Measurements from ENCODE around the gene SLIT1.

Gene SLIT1

DNA sequence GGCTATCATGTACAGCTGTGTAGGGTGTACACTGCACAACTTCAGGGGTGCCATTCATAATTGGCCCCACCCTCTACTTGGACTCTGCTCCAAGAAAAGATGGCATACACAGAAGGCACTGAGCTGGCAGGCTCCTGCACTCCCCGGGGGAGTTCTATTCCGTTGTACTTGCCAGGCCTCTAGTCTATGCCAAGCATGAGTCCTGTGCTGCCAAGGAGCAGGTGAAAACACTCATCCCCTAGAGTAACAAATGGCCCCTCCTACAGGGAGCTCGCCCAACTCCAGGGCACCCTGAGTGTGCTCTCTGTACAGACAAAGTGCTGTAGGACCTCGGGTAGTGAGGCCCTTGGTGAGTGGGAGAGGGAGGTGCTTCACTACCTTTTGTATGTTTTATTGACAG lies 127.2 kb downstream of the SLIT1 start:
- H3K4me1 ChIP-seq (ENCODE audit: control insufficient read depth, insufficient read depth, low read length) = no peaks in the 10 kb centered on the region
- peaks cover 35% of the 10 kb centered on the region for H3K27me3 ChIP-seq (ENCODE audit: control insufficient read depth, insufficient read depth, low read length)
- no peak overlapping the region for H3K4me3 ChIP-seq (ENCODE audit: low read length)
- H3K36me3 ChIP-seq (ENCODE audit: insufficient read depth, low read length) = no peaks in the 10 kb centered on the region
- no peak overlapping the region for H3K4me2 ChIP-seq (ENCODE audit: low read length)
- no peak overlapping the region for H3K9ac ChIP-seq (ENCODE audit: low read depth, low read length)
- no peaks in the 10 kb centered on the region for H3K9me3 ChIP-seq (replicated peaks; ENCODE audit: low read length)

DNA sequence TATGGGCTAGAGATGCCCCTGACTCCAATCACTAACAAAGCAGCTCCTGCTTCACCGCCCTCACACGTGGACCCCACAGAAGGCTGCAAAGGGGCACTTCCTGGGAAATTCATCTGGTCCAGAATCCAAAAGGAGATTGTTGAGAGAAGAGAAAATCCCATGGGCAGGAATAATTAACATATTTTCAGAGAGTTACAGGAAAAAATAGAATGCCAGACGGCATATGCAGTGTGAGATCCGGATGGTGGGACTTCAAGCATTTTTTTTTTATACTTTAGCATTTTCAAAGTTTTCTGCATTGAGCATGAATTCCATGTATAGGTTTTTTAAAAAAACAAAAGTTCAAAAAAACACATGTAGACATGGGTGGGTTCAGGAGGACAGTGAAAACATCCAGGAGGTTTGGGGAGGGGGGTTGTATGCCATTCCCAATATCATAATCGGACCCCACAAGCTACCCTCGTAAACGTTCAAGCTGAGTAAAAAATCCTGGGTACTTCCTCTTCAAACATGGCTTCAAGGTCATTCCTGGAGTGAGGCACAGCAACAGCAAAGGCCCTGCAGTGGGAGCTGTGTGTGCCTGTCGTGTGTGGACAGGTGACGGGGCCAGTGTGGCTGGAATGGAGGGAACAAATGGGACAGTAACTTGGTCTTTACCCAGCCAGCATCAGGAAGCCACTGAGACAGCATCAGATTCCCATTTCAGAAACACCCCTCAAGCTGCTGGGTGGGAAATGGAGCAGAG lies 128.1 kb downstream of the SLIT1 start:
- H3K36me3 ChIP-seq (ENCODE audit: insufficient read depth, low read length) = no peaks in the 10 kb centered on the region
- H3K4me1 ChIP-seq (ENCODE audit: control insufficient read depth, insufficient read depth, low read length) = no peaks in the 10 kb centered on the region
- no peak overlapping the region for H3K9ac ChIP-seq (ENCODE audit: low read depth, low read length)
- H3K27me3 ChIP-seq (ENCODE audit: control insufficient read depth, insufficient read depth, low read length) = peaks cover 36% of the 10 kb centered on the region
- no peak overlapping the region for H3K4me3 ChIP-seq (ENCODE audit: low read length)
- H3K4me2 ChIP-seq (ENCODE audit: low read length) = no peak overlapping the region
- no peaks in the 10 kb centered on the region for H3K9me3 ChIP-seq (replicated peaks; ENCODE audit: low read length)

GRCh38 chr10:97056003-97056630 lies 129.6 kb downstream of the SLIT1 start:
- no peaks in the 10 kb centered on the region for H3K4me1 ChIP-seq (ENCODE audit: control insufficient read depth, insufficient read depth, low read length)
- no peaks in the 10 kb centered on the region for H3K36me3 ChIP-seq (ENCODE audit: insufficient read depth, low read length)
- H3K27me3 ChIP-seq (ENCODE audit: control insufficient read depth, insufficient read depth, low read length) = peaks cover 24% of the 10 kb centered on the region
- H3K4me3 ChIP-seq (ENCODE audit: low read length) = no peak overlapping the region
- no peak overlapping the region for H3K4me2 ChIP-seq (ENCODE audit: low read length)
- H3K9ac ChIP-seq (ENCODE audit: low read depth, low read length) = no peak overlapping the region
- no peaks in the 10 kb centered on the region for H3K9me3 ChIP-seq (replicated peaks; ENCODE audit: low read length)

- H3K4me1 ChIP-seq (ENCODE audit: control insufficient read depth, insufficient read depth, low read length) = no peaks in the 10 kb centered on the region
- H3K36me3 ChIP-seq (ENCODE audit: insufficient read depth, low read length) = no peaks in the 10 kb centered on the region
- H3K9me3 ChIP-seq (replicated peaks; ENCODE audit: low read length) = no peaks in the 10 kb centered on the region
- no peak overlapping the region for H3K9ac ChIP-seq (ENCODE audit: low read depth, low read length)
- no peak overlapping the region for H3K4me2 ChIP-seq (ENCODE audit: low read length)
- peaks cover 36% of the 10 kb centered on the region for H3K27me3 ChIP-seq (ENCODE audit: control insufficient read depth, insufficient read depth, low read length)
- H3K4me3 ChIP-seq (ENCODE audit: low read length) = no peak overlapping the region
Observed at GRCh38 chr10:97053276-97053675, 132.5 kb downstream of the SLIT1 start.

DNA sequence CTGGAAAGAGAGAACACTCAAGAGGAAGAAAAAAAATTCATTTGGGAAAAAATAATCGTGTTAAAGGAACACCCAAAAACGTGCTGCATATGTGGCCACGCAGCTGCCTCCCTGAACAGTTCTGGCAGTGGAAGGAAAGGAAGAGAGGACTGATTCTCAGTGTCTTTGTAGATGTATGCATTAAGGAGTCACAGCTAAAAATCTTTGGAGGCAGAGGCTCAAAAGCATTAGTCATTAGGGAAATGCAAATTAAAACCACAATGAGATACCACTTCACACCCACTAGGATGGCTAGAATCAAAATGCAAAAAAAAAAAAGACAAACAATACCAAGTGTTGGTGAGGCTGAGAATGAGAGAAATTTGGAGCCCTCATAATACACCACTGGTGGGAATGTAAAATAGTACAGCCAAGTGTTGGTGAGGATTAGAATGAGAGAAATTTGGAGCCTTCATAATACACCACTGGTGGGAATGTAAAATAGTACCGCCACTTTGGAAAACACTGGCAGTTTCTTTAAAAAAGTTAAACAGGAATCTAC lies 134.7 kb downstream of the SLIT1 start:
- H3K9ac ChIP-seq (ENCODE audit: low read depth, low read length) = no peak overlapping the region
- no peak overlapping the region for H3K4me2 ChIP-seq (ENCODE audit: low read length)
- no peaks in the 10 kb centered on the region for H3K9me3 ChIP-seq (replicated peaks; ENCODE audit: low read length)
- no peaks in the 10 kb centered on the region for H3K4me1 ChIP-seq (ENCODE audit: control insufficient read depth, insufficient read depth, low read length)
- no peak overlapping the region for H3K4me3 ChIP-seq (ENCODE audit: low read length)
- H3K36me3 ChIP-seq (ENCODE audit: insufficient read depth, low read length) = no peaks in the 10 kb centered on the region
- peaks cover 37% of the 10 kb centered on the region for H3K27me3 ChIP-seq (ENCODE audit: control insufficient read depth, insufficient read depth, low read length)

DNA sequence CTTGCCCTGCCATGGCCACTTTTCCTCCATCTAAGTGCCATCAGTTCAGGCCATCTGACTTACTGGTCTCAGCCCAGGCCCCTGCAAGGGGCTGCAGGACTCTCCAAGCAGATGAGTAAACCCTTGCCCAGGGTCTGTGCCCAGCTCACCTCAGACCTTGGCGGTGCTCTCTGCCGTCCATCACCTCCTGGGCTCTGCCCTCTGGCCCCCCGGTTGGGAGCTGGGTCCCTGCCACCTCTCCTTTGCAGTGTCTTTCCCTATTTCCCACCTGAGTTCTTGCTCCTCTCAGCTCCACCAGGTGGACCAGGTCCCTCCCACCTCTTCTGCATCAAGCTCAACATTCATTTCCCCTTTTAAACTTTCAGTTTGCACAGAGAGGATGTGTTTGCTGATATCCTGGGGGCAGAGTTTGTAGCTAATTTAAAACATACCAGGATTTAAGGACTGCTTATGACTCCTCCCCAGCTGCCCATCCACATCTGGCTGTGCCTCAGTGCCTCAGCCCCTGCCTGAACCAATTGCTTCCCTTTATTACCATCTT lies 135.5 kb downstream of the SLIT1 start:
- H3K36me3 ChIP-seq (ENCODE audit: insufficient read depth, low read length) = no peaks in the 10 kb centered on the region
- no peak overlapping the region for H3K9ac ChIP-seq (ENCODE audit: low read depth, low read length)
- peaks cover 39% of the 10 kb centered on the region for H3K27me3 ChIP-seq (ENCODE audit: control insufficient read depth, insufficient read depth, low read length)
- no peaks in the 10 kb centered on the region for H3K4me1 ChIP-seq (ENCODE audit: control insufficient read depth, insufficient read depth, low read length)
- H3K4me3 ChIP-seq (ENCODE audit: low read length) = no peak overlapping the region
- no peaks in the 10 kb centered on the region for H3K9me3 ChIP-seq (replicated peaks; ENCODE audit: low read length)
- H3K4me2 ChIP-seq (ENCODE audit: low read length) = no peak overlapping the region

DNA sequence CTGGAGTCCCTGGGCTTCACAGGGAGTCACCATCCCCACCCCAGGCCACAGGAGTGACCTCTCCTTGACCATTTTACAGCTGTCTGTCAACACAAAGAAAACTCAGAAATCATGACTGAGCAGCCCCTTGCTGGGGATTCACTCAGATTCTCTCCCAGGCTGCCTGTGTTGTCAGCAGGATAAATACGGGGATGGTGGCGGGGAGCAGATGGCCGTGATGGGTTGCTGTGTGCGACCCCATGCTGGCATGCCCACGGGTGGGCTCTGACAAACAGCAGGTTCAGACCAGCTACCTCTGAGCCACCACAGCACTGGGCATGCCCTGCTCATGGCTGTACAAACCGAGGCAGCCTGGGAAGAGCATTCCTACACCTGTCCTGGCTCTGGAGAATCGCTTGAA lies 136.1 kb downstream of the SLIT1 start:
- Histone ChIP-seq H3K4me2 (ENCODE audit: low read length) (no peak overlapping the region), H3K9ac (ENCODE audit: low read depth, low read length) (no peak overlapping the region), H3K4me1 (ENCODE audit: control insufficient read depth, insufficient read depth, low read length) (no peaks in the 10 kb centered on the region), H3K9me3 (replicated peaks; ENCODE audit: low read length) (no peaks in the 10 kb centered on the region), H3K4me3 (ENCODE audit: low read length) (no peak overlapping the region), H3K27me3 (ENCODE audit: control insufficient read depth, insufficient read depth, low read length) (peaks cover 39% of the 10 kb centered on the region), H3K36me3 (ENCODE audit: insufficient read depth, low read length) (no peaks in the 10 kb centered on the region)

GRCh38 chr10:97048649-97049427 lies 136.9 kb downstream of the SLIT1 start:
- H3K36me3 ChIP-seq (ENCODE audit: insufficient read depth, low read length) = no peaks in the 10 kb centered on the region
- no peak overlapping the region for H3K4me2 ChIP-seq (ENCODE audit: low read length)
- no peaks in the 10 kb centered on the region for H3K9me3 ChIP-seq (replicated peaks; ENCODE audit: low read length)
- H3K4me1 ChIP-seq (ENCODE audit: control insufficient read depth, insufficient read depth, low read length) = no peaks in the 10 kb centered on the region
- no peak overlapping the region for H3K9ac ChIP-seq (ENCODE audit: low read depth, low read length)
- H3K27me3 ChIP-seq (ENCODE audit: control insufficient read depth, insufficient read depth, low read length) = peaks cover 38% of the 10 kb centered on the region
- H3K4me3 ChIP-seq (ENCODE audit: low read length) = no peak overlapping the region

- Histone ChIP-seq H3K4me1 (ENCODE audit: control insufficient read depth, insufficient read depth, low read length) (no peaks in the 10 kb centered on the region), H3K9ac (ENCODE audit: low read depth, low read length) (no peak overlapping the region), H3K4me3 (ENCODE audit: low read length) (no peak overlapping the region), H3K9me3 (replicated peaks; ENCODE audit: low read length) (no peaks in the 10 kb centered on the region), H3K36me3 (ENCODE audit: insufficient read depth, low read length) (no peaks in the 10 kb centered on the region), H3K4me2 (ENCODE audit: low read length) (no peak overlapping the region), H3K27me3 (ENCODE audit: control insufficient read depth, insufficient read depth, low read length) (peaks cover 32% of the 10 kb centered on the region)
Observed at GRCh38 chr10:97047788-97048187, 138.0 kb downstream of the SLIT1 start.

- Histone ChIP-seq H3K9ac (ENCODE audit: low read depth, low read length) (no peak overlapping the region), H3K36me3 (ENCODE audit: insufficient read depth, low read length) (no peaks in the 10 kb centered on the region), H3K4me3 (ENCODE audit: low read length) (no peak overlapping the region), H3K27me3 (ENCODE audit: control insufficient read depth, insufficient read depth, low read length) (peaks cover 33% of the 10 kb centered on the region), H3K4me2 (ENCODE audit: low read length) (no peak overlapping the region), H3K9me3 (replicated peaks; ENCODE audit: low read length) (no peaks in the 10 kb centered on the region), H3K4me1 (ENCODE audit: control insufficient read depth, insufficient read depth, low read length) (no peaks in the 10 kb centered on the region)
Observed at GRCh38 chr10:97047083-97047736, 138.5 kb downstream of the SLIT1 start.

Data from skeletal muscle satellite cell (primary cell).